K562 (cell line): Measurements from ENCODE around the gene ULK2. TPM values are rescaled to one million over a fixed set of nuclear protein-coding genes. Genes with fewer than 3 reads are reported as not detected.

Experiments
- ATAC-seq: fragments of 200-7000 bp; cut with Tn5 transposase; 3 replicates; pipeline ENCODE4 v1.9.1; 2020; ENCODE audit warnings: moderate library complexity
- Bru-seq: library from RNA; stranded (reverse); fragments of 400-500 nt; gene quantifications from one replicate; lab custom pipeline; 2021; lab: Mats Ljungman, UMichigan
- BruChase-seq, 2 experiments: library from RNA; stranded (reverse); fragments of 400-500 nt; gene quantifications; one replicate each; lab custom pipeline; 2021; lab: Mats Ljungman, UMichigan
- BruUV-seq: library from RNA; stranded (reverse); fragments of 400-500 nt; replicated peaks from 2 replicates; lab custom pipeline; 2021; lab: Mats Ljungman, UMichigan
- CTCF ChIA-PET: fragments of 300-600 bp; formaldehyde crosslinking; extraction: SDS; loops from one replicate; lab custom pipeline; 2021; ENCODE audit warnings: low intra/inter-chr PET ratio; lab: Yijun Ruan, JAX
- POLR2A ChIA-PET: fragments of 300-600, 350-650 bp; sonication (Branson Sonifier 250); formaldehyde crosslinking; extraction: SDS; loops from one replicate; lab custom pipeline; 2021; ENCODE audit warnings: antibody characterized with exemption, inconsistent platforms; lab: Yijun Ruan, JAX
- DNase-seq, 4 experiments: peaks; one replicate each; pipeline versions ENCODE4 v3.0.0 to v3.0.0-alpha.2; 2011 to 2018; ENCODE audit warnings: low spot score in 3 of 4, mixed read lengths in 3 of 4; ENCODE audit errors: extremely low read depth in 1 of 4
- FAIRE-seq: peaks from 2 replicates; lab custom pipeline; 2011; peaks lifted over from hg19 to GRCh38; lab: Jason Lieb, UNC
- H2AFZ ChIP-seq: 2 replicates; pipeline ENCODE4 v1.6.0; 2011; ENCODE audit warnings: low read depth, low read length, control low read depth, inconsistent platforms
- H3K27ac ChIP-seq: fragments of 200-600 bp; 3 replicates; pipeline ENCODE4 v1.8.0; 2011; ENCODE audit warnings: low read depth, mild to moderate bottlenecking, control low read depth, inconsistent platforms, low read length, moderate library complexity, mixed read lengths; ENCODE audit errors: extremely low read depth
- H3K27me3 ChIP-seq, 2 experiments: fragments of 300-600 bp in 1 of 2; 2 replicates in 1 of 2; 3 replicates in 1 of 2; pipeline versions ENCODE4 v1.6.0 to v1.8.0; 2011; ENCODE audit warnings: inconsistent platforms in 2 of 2, low read length in 2 of 2, mild to moderate bottlenecking in 1 of 2, mixed read lengths in 1 of 2, moderate library complexity in 1 of 2; ENCODE audit not compliant: control insufficient read depth in 2 of 2, insufficient read depth in 2 of 2
- H3K36me3 ChIP-seq: fragments of 300-600 bp; 3 replicates; pipeline ENCODE4 v1.8.0; 2011; ENCODE audit warnings: mild to moderate bottlenecking, low read length, inconsistent platforms; ENCODE audit not compliant: control insufficient read depth, insufficient read depth
- H3K4me1 ChIP-seq, 2 experiments: fragments of 200-600 bp in 1 of 2; replicated peaks in 1 of 2; 2 replicates in 1 of 2; 3 replicates in 1 of 2; pipeline versions ENCODE4 v1.5.1 to v1.8.0; 2011; ENCODE audit warnings: inconsistent platforms in 2 of 2, low read length in 2 of 2, mild to moderate bottlenecking in 1 of 2, mixed read lengths in 1 of 2, moderate library complexity in 1 of 2; ENCODE audit not compliant: control insufficient read depth in 2 of 2, insufficient read depth in 2 of 2
- H3K4me2 ChIP-seq: 2 replicates; pipeline ENCODE4 v1.6.1; 2011; ENCODE audit warnings: low read length, control low read depth, inconsistent platforms, mixed read lengths; ENCODE audit not compliant: insufficient read depth
- H3K4me3 ChIP-seq: fragments of 200-600 bp; sonication (generic), shearing (Covaris generic); 2 replicates; pipeline ENCODE4 v1.5.1; 2016; ENCODE audit warnings: control low read depth, inconsistent platforms
- H3K79me2 ChIP-seq: fragments of 200-600 bp; 3 replicates; pipeline ENCODE4 v1.8.0; 2011; ENCODE audit warnings: low read length, inconsistent platforms; ENCODE audit not compliant: control insufficient read depth, insufficient read depth
- H3K9ac ChIP-seq, 2 experiments: 2 replicates each; pipeline versions ENCODE4 v1.6.0 to v1.6.1; 2011; ENCODE audit warnings: low read depth in 2 of 2, low read length in 2 of 2, control low read depth in 1 of 2, inconsistent platforms in 1 of 2, mild to moderate bottlenecking in 1 of 2, mixed read lengths in 1 of 2; ENCODE audit not compliant: insufficient read depth in 1 of 2
- H3K9me1 ChIP-seq: one replicate; pipeline ENCODE4 v1.6.0; 2011; ENCODE audit warnings: inconsistent platforms, mild to moderate bottlenecking, low read length, moderate library complexity; ENCODE audit not compliant: control insufficient read depth, insufficient read depth
- H3K9me3 ChIP-seq: replicated peaks from 2 replicates; pipeline ENCODE4 v1.5.1; 2011; ENCODE audit warnings: low read depth, low read length, inconsistent platforms; ENCODE audit not compliant: control insufficient read depth, insufficient read depth
- H4K20me1 ChIP-seq: replicated peaks from 2 replicates; pipeline ENCODE4 v1.6.1; 2011; ENCODE audit warnings: low read length, inconsistent platforms, mixed read lengths; ENCODE audit not compliant: control insufficient read depth, insufficient read depth
- ARHGAP35 ChIP-seq: fragments of 450-650 bp; IDR thresholded peaks from 2 replicates; pipeline ENCODE4 v1.6.1; 2018; ENCODE audit not compliant: partially characterized antibody
- WGBS: fragments of 100-300 bp; shearing (Covaris generic); methylation state at CpG from one replicate; pipeline ENCODE4 v1.1.6; 2016; ENCODE audit warnings: low coverage, mixed read lengths; ENCODE audit not compliant: insufficient coverage; ENCODE audit errors: missing lambda C conversion rate; 5-methylcytosine and 5-hydroxymethylcytosine counted together
- in situ Hi-C: fragments of 300-500 bp; cut with MboI; formaldehyde crosslinking; loops from 4 replicates; pipeline ENCODE4 v1.15.0; 2018; ENCODE audit warnings: inconsistent platforms, mixed read lengths
- intact Hi-C: fragments of 100-400 bp; cut with micrococcal nuclease; formaldehyde crosslinking; loops from 2 replicates; pipeline ENCODE4 v1.14.2; 2022
- long read RNA-seq, 3 experiments: library from polyadenylated mRNA in 2 of 3; library from RNA in 1 of 3; unstranded in 2 of 3; stranded (forward) in 1 of 3; transcript quantifications; one replicate each; pipeline ENCODE4 v2.0.0, GENCODE V29; 2019 to 2022
- polyA minus RNA-seq, 3 experiments: library from RNA; depleted of rRNA, polyadenylated mRNA; stranded (reverse); fragments of >200 nt; gene quantifications; 2 replicates each; pipeline ENCODE4 v1.2.3, GENCODE V29; 2011
- polyA plus RNA-seq, 8 experiments: library from polyadenylated mRNA; depleted of rRNA in 4 of 8; stranded (reverse) in 5 of 8; unstranded in 3 of 8; fragments of >200 nt; fragmentation: Nextera tagmentation in 2 of 8; fragmentation: Illumina TruSeq in 1 of 8; extraction: Ambion mirVana in 2 of 8; extraction: Trizol in 1 of 8; gene quantifications; 2 replicates each; pipeline versions ENCODE4 v1.2.1 to v1.2.3, GENCODE V29; 2011 to 2014; ENCODE audit warnings: inconsistent platforms in 1 of 8, missing spikeins in 1 of 8
- total RNA-seq, 7 experiments: library from RNA; depleted of rRNA in 6 of 7; stranded (reverse); fragments of >200 nt in 6 of 7; fragmentation: Illumina TruSeq in 2 of 7; extraction: Trizol in 2 of 7; gene quantifications; 2 replicates each; pipeline versions ENCODE4 v1.2.1 to v1.2.3, GENCODE V29; 2011 to 2021; ENCODE audit warnings: low replicate concordance in 1 of 7

The ULK2 gene
- not detected in 2 replicates for total RNA-seq (2011; cell fraction: chromatin; rRNA removed; ENCODE audit: low replicate concordance)
- total RNA-seq (2011; cell fraction: nucleolus; rRNA removed): 0.17 TPM in 1 of 2 replicates, not detected in the other
- total RNA-seq (2011; cell fraction: nucleoplasm; rRNA removed): not detected in 2 replicates
- total RNA-seq (2014; rRNA removed): not detected in 2 replicates
- total RNA-seq (2014; rRNA removed; fragmentation: Illumina TruSeq; extraction: Trizol): not detected in 2 replicates
- total RNA-seq (2015; rRNA removed; fragmentation: Illumina TruSeq; extraction: Trizol): not detected in 2 replicates
- total RNA-seq (2021): 0.18 and 0.38 TPM in 2 replicates
- polyA plus RNA-seq (2011; rRNA removed): 0.11 TPM in 1 of 2 replicates, not detected in the other
- polyA plus RNA-seq (2011; cell fraction: cytosol; rRNA removed): not detected in 2 replicates
- polyA plus RNA-seq (2011; cell fraction: nucleus; rRNA removed): not detected in 2 replicates
- polyA plus RNA-seq (2012): 0.05 and 0.06 TPM in 2 replicates
- polyA plus RNA-seq (2014; fragmentation: Illumina TruSeq; extraction: Trizol): not detected in 2 replicates
- under 1 TPM in 1 of 2 experiments, not detected in 1; 0.01 TPM for polyA plus RNA-seq (2014; fragmentation: Nextera tagmentation; extraction: Ambion mirVana)
- 0.03 TPM in 1 of 2 replicates, not detected in the other for polyA plus RNA-seq (2014; rRNA removed)
- polyA minus RNA-seq (2011; rRNA and poly(A)+ RNA removed): not detected in 2 replicates
- not detected in 2 replicates for polyA minus RNA-seq (2011; cell fraction: cytosol; rRNA and poly(A)+ RNA removed)
- not detected in 2 replicates for polyA minus RNA-seq (2011; cell fraction: nucleus; rRNA and poly(A)+ RNA removed)
- Bru-seq, nascent RNA: percentile 15 among the genes with signal in this experiment
- percentile 19 among the genes with signal in this experiment for BruChase-seq, experiment 1, labeled RNA remaining after a 2-hour chase
- BruChase-seq, experiment 2, labeled RNA remaining after a 6-hour chase: percentile 17 among the genes with signal in this experiment
- long read RNA-seq, experiment 1: 0 reads
- long read RNA-seq, experiment 2: 0 reads
- long read RNA-seq, experiment 3: 0 reads

DNA sequence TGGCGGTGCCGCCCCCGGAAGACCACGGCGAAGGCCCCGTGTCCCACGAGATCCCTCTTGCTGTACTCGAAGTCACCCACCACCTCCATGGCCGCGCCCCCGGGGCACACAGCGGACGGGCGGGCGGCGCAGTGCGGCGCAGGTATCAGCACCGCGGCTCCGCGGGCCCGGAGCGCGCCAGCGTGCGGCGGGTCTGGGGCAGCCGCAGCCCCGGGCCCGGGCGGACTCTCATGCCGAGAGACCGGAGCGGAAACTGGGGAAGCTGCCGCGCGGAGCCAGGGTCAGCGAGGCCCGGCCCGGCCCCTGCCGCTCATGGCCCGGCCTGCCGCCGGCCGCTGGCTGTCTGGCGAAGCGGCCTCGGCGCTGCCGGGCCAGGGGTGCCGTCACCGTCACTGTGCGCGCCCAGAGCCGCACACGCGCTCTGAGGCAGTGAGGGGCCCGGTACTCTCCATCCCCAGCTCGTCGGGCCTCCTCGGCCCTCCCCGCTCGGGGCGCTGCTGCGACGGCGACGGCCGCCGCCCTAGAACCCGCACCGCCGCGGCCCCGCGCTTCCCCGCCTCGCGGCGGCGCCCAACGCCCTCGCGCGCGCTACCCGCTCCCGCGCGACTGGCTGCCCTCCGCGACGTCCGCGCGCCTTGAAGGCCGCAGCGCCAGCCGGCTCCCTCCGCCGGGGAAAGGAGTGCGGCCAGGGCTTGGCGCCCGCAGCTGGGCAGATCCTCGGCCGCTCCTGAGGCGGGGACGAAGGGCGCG, at the start of gene ULK2:
Gene ULK2 (minus strand): TSS at position 608 of the 750 bp plus-strand sequence. CDS start 519 bp downstream, at position 89.
- TF ChIP-seq ARHGAP35: no peak
- DNase-seq: no peak
- BruUV-seq: no TSS peak
- H3K4me3 ChIP-seq: no peak within 1 kb of the TSS
- H3K9me3 ChIP-seq: no peaks in the 10 kb centered on the region
- no peak within 1 kb of the TSS for H2AFZ ChIP-seq
- no peaks in the 10 kb centered on the region for H3K36me3 ChIP-seq
- no peaks in the 10 kb centered on the region; a peak in 1 of 5 replicates for H3K4me1 ChIP-seq
- CTCF ChIA-PET: no interaction called here
- no peak for ATAC-seq
- WGBS: no CpG with 5 or more reads among the region's 111 CpGs
- FAIRE-seq: no peak
- intact Hi-C loops (no loop called here), in situ Hi-C loops (no loop called here)
- no peaks in the 10 kb centered on the region for H3K27me3 ChIP-seq
- POLR2A ChIA-PET: no interaction called here
- H3K9me1 ChIP-seq: no peaks in the 10 kb centered on the region
- no peaks in the 10 kb centered on the region for H3K79me2 ChIP-seq
- H3K9ac ChIP-seq: no peak within 1 kb of the TSS
- no peak within 1 kb of the TSS for H3K27ac ChIP-seq
- no peak within 1 kb of the TSS for H3K4me2 ChIP-seq
- no peaks in the 10 kb centered on the region for H4K20me1 ChIP-seq
